Measurements from ENCODE around the gene SMIM10. TPM values are rescaled to one million over a fixed set of nuclear protein-coding genes. Genes with fewer than 3 reads are reported as not detected.
"Not testable (repeated sequence)": the region's sequence is repeated elsewhere in the genome, so short reads cannot be mapped to it uniquely, and the experiment has no call there.

The SMIM10 gene
- polyA plus RNA-seq, 1 donor: 10.5 TPM

DNA sequence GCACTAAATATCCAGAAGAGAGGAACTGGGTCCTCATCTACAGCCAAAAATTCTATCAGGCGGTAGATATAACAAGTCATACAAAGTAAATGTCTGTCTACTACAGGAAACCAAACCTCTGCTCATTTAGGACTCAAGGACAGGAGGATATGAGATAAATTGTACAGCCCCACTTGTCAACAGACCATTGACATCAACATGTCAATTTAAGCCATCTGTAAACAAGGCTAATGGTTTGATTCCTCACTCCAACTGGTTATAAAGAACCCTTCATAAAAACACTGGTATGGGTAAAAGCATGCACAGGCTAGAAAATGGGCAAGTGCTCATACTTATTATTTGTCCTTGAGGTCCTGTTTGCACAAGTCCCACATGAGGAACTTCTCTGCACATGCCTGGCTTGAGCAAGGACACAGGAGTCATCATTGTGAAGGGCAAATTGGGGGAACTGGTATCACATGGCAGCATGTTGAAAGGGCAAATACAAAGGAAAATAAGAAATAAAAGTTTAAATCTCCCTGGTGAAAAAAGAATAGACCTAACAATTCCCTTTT, 18.3 kb downstream of the SMIM10 start:
- no peak for DNase-seq

DNA sequence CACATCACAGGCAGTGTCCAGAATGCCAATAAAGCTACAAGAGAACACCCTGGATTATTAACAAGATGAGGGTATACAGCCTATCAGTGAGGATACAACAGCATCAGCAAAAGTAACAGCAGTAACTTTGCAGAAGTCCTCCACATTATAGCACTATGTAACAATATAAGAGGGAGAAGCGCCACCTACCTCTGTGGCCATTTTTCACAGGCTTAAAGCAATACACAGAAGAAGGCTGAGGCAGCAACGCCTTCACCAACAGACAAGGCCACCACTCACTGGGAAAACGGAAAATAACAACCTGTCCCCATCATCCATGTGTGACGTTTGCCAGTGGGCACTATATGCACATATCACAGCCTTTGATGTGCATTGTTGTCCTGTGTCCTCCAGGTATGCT, 19.0 kb downstream of the SMIM10 start:
- no peak for DNase-seq

DNA sequence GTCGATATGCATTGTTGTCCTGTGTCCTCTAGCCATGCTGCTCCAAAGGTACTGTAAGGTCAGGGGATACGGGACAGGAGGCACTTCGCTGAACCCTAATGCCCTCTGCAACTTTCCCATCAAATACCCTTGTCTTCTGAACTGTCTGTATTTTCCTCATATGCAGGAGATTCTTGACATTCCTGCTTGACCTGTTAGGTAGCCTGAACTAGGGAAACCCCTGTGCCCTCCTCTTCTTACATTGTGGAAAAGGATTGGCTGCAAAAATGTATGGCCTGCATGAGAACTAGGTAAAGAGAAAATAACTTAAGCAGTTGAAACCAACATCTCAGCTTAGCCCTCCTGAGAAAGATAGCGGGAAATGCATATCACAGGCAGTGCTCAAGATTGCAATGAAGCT, 20.1 kb downstream of the SMIM10 start:
- no peak for DNase-seq

DNA sequence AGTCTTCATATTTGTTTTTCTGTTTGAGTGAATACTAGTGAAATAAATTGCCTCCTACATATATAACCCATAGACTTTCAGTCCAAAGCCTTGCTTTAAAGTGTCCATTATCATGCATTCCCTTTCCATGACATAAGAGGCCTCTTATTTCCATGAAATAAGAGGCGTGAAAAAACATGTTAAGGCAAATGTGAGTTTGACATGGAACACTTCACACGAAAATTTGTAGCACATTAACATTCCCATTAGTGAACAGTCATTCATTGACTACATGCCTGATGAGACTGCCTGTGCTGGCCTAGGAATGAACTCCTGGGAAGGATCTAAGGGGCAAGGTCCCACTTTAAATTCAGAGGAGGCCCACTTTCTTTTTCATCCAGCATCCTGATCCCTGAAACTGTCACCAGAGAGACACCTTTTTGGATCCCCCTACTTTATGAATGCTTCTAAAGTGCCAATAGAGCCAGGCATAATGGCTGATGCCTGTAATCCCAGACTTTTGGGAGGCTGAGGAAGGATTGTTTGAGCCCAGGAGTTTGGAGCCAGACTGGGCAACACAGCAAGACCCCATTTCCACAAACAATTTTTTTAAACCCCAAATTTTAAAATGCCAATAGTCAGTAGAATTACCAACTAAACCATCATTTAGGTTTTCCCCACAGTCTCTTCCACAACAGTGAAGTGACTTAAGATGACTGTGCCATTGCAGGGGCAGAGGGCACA, 24.9 kb downstream of the SMIM10 start:
- DNase-seq: no peak

DNA sequence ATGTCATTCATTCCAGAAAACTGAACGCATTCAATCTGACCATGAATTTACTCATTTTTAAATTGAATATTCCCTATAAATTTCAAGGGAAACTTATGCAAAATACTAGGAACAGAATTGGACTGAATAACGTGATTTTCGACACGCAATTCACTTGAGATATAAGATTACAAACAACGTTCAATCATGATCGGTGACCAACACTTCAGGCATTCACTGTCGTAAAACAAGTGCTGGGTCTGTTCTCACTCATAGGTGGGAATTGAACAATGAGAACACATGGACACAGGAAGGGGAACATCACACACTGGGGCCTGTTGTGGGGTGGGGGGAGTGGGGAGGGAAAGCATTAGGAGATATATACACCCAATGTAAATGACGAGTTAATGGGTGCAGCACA, 29.1 kb downstream of the SMIM10 start:
- not testable (repeated sequence) for DNase-seq

DNA sequence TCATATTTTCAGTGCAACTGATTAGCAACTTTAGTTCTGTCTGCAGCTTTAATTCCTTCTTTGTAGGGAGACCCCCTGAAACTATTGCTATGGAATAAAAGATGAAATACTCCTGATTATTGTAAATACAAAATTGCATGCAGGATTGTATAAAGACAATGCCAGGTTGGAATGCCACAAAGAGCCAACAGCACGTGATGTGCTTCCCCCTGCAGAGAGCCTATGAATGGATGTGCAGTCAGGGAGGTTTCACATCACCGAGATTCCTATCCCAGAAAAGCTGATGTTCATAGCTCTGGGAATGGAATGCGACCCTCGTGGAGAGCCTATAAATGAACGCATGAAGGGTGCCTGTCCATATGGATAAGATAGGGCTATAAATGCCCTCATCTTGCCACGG, 33.0 kb downstream of the SMIM10 start:
- DNase-seq: not testable (repeated sequence)

DNA sequence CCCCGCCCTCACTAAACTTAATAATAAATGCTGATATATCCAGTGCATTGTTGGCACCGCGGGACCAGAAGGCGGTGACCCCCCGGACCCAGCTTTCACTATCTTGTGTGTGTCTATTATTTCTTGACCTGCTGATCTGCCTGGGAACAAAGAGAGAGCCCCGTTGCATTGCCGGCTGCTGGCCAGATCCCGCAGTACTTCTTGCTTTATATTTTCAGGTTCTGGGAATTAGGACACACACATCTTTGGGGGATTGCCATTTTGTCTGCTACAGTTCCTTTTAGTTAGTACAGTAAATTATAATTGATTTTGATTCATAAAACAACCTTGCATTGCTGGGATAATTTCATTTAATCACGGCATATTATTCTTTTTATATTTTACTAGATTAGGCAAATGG, 33.7 kb downstream of the SMIM10 start:
- no peak for DNase-seq

DNA sequence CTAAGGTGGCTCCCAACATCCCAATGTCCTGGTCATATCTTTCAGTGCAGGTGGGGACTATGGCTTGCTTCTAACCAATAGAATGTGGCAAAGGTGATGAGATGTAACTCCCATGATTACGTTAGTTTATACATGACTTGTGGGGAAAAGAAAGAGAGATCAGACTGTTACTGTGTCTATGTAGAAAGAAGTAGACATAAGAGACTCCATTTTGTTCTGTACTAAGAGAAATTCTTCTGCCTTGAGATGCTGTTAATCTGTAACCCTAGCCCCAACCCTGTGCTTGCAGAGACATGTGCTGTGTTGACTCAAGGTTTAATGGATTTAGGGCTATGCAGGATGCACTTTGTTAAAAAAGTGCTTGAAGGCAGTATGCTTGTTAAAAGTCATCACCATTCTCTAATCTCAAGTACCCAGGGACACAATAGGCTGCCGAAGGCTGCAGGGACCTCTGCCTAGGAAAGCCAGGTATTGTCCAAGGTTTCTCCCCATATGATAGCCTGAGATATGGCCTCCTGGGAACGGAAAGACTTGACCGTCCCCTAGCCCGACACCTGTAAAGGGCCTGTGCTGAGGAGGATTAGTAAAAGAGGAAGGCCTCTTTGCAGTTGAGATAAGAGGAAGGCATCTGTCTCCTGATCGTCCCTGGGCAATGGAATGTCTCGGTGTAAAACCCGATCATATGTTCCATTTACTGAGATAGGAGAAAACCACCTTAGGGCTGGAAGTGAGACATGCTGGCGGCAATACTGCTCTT, 39.6 kb downstream of the SMIM10 start:
- not testable (repeated sequence) for DNase-seq

DNA sequence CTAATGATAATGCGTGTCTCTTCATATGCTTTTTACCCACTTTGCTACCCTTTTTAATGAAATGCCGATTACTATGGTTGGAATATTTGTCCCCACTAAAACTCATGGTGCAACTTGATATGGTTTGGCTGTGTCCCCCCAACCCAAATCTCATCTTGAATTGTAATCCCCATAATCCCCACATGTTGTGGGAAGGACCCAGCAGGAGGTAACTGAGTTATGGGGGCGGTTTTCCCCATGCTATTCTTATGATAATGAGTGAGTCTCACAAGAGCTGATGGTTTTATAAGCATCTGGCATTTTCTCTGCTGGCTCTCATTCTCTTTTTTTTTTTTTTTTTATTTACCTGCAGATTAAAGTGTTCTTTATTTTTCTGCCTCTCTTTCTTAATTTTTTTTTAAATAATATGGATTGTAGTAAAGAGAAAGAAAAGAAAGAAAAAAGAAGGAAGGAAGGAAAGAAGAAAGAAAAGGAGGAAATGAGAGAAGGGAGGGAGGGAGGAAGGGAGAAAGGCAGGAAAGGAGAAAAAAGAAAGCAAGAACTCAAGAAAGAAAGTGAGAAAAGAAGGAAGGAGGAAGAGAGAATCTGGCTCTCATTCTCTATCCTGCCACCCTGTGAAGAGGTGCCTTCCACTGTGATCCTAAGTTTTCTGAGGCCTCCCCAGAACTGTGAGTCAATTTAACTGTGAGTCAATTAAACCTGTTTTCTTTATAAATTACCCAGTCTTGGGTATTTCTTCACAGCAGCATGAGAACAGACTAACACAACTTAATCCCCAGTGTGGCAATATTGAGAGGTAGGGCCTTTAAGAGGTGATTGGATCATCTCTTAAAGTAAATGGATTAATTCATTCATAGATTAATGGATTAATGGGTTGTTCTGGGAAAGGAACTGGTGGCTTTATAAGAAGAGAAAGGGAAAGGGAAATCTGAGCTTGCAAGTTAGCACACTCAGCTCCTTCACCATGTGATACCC, 50.6 kb downstream of the SMIM10 start:
- not testable (repeated sequence) for DNase-seq

Other genes starting within 250 kb of the SMIM10 start
- 55.6 TPM for gene PABIR2, start 193.8 kb upstream of the SMIM10 start, polyA plus RNA-seq (ENCODE audit: insufficient read length)
- gene MOSPD1, start 75.7 kb upstream of the SMIM10 start, polyA plus RNA-seq (ENCODE audit: insufficient read length): 27.5 TPM
- 25.0 TPM for gene RTL8B, start 31.6 kb downstream of the SMIM10 start, polyA plus RNA-seq (ENCODE audit: insufficient read length)
- gene RTL8C, start 41.4 kb downstream of the SMIM10 start, polyA plus RNA-seq (ENCODE audit: insufficient read length): 152 TPM
- gene RTL8A, start 61.1 kb downstream of the SMIM10 start, polyA plus RNA-seq (ENCODE audit: insufficient read length): 77.6 TPM
- 6.4 TPM for gene SMIM10L2B, start 107.7 kb downstream of the SMIM10 start, polyA plus RNA-seq (ENCODE audit: insufficient read length)
- not detected for gene ETDB, start 129.5 kb downstream of the SMIM10 start, polyA plus RNA-seq (ENCODE audit: insufficient read length)
- 0.10 TPM for gene CT55, start 180.4 kb downstream of the SMIM10 start, polyA plus RNA-seq (ENCODE audit: insufficient read length)

Data from left kidney (tissue), 2 donors.